Fibroblast of the aortic adventitia (primary cell): ENCODE measurements around the gene MFAP3. TPM values are rescaled to one million over a fixed set of nuclear protein-coding genes. Genes with fewer than 3 reads are reported as not detected.

Experiments used
- DNase-seq: peaks from one replicate; pipeline ENCODE4 v3.0.0-alpha.2; 2010; ENCODE audit warnings: low read depth
- H3K4me3 ChIP-seq: 2 replicates; pipeline ENCODE4 v1.5.1; 2011; ENCODE audit warnings: low read depth, mild to moderate bottlenecking, control low read depth, low read length, moderate library complexity
- total RNA-seq: library from RNA; depleted of rRNA; stranded (reverse); fragments of >200 nt; gene quantifications from 2 replicates; pipeline ENCODE4 v1.2.3, GENCODE V29; 2012; ENCODE audit warnings: low replicate concordance
- TF ChIP-seq, protein P1 (sequence below): IDR thresholded peaks from 2 replicates; pipeline ENCODE4 v1.5.1; 2011; ENCODE audit warnings: mild to moderate bottlenecking, low read length, control low read depth, inconsistent platforms; ENCODE audit not compliant: insufficient read depth

Gene MFAP3
- 13.5 and 75.3 TPM in 2 replicates for total RNA-seq

DNA sequence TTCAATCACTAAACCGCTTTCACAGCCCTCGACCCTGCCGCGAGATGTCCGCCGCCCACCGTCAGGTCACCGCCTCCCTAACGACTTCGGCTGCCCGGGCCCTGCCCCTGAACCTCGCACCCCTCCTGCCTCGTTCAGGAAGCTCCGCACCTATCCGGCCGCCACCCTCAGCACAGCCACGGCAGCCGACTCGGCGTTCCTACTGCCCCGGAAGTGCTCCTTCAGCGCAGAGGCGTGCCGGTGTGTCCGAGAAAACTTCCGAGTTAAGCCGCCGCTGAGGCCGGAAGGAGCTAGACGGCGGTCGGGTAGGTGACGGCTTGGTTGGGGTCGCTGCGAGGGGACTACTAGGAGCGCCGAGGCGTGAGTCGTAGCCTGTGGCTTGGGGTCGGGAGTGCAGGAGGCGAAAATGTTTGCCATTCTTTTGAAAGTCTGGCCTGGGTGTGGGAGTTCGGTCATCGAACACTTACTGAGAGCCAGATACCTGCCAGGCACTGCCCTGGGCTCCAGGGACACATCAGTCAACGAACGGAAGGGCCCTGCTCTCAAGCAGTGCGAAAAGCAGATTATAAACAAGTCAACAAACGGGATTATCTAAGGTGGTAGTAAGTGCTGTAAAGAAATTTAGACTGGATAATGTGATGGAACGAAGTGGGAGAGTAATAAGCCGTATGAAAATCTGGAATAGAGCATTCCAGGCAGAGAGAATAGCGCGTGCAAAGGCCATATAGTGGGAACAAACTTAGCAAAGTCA lies at the start of gene MFAP3, which contains the start of gene FAM114A2:
Gene MFAP3 (plus strand): TSS at position 261 of the 751 bp plus-strand sequence. CDS start 10,756 bp downstream, outside the sequence.
Gene FAM114A2 (minus strand): TSS at position 204 of the 751 bp plus-strand sequence. CDS start 3,957 bp downstream, outside the sequence.
- DNase-seq = peak; percentile 78
- H3K4me3 ChIP-seq = peak within 1 kb of the TSS; percentile 94
- TF ChIP-seq, protein P1, sequence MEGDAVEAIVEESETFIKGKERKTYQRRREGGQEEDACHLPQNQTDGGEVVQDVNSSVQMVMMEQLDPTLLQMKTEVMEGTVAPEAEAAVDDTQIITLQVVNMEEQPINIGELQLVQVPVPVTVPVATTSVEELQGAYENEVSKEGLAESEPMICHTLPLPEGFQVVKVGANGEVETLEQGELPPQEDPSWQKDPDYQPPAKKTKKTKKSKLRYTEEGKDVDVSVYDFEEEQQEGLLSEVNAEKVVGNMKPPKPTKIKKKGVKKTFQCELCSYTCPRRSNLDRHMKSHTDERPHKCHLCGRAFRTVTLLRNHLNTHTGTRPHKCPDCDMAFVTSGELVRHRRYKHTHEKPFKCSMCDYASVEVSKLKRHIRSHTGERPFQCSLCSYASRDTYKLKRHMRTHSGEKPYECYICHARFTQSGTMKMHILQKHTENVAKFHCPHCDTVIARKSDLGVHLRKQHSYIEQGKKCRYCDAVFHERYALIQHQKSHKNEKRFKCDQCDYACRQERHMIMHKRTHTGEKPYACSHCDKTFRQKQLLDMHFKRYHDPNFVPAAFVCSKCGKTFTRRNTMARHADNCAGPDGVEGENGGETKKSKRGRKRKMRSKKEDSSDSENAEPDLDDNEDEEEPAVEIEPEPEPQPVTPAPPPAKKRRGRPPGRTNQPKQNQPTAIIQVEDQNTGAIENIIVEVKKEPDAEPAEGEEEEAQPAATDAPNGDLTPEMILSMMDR = no peak

DNA sequence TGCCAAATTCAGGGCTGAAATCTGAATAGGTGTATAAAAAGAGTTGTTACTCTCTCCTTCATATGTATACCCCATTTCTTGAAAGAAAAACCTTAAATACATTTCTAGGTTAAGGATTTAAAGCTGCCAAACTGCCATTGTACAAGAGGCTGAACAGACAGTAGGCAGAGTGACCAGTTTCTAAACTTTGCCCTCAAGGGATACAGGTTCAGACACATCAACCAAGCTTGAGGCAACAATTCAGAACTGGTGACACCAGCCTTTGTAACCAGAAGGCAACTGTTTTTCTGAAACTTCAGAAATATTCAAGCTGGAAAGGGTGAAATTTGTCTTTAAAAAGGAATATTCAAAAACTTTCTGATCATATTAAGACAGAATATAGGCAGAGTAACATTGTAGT lies 47.6 kb upstream of the MFAP3 start:
- no peak overlapping the region for H3K4me3 ChIP-seq
- TF ChIP-seq, protein P1 = no peak

DNA sequence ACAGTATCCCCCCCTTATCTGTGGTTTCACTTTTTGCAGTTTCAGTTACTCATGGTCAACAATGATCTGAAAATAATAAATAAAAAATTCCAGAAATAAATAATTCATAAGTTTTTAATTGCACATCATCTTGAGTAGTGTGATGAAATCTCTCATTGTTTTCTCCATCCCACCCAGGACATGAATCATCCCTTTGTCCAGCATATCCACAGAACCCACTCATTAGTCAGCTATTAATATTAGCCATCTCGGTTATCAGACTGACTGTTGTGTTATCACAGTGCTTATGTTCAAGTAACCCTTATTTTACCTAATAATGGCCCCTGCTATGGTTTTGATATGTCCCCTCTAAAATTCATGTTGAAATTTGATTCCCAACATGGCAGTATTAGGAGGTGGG lies 40.8 kb upstream of the MFAP3 start:
- peak; percentile 22 for DNase-seq
- H3K4me3 ChIP-seq = no peak overlapping the region
- TF ChIP-seq, protein P1 = no peak

More for the DNA sequence above, 47.6 kb upstream of the MFAP3 start:
- no peak for DNase-seq

DNA sequence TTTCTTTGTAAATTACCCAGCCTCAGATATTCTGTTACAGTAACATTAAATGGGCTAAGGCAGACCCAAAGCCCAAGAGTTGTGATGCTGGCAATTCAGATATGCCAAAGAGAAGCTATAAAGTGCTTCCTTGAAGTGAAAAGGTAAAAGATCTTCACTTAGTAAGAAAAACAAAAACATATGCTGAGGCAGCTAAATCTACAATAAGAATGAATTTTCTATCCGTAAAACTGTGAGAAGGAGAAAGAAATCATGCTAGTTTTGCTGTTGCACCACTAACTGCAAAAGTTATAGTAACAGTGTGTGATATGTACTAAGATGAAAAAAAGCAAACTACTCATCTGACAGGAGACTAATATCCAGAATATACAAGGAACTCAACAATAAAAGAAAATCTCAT lies 40.0 kb upstream of the MFAP3 start:
- DNase-seq = no peak
- TF ChIP-seq, protein P1 = no peak

DNA sequence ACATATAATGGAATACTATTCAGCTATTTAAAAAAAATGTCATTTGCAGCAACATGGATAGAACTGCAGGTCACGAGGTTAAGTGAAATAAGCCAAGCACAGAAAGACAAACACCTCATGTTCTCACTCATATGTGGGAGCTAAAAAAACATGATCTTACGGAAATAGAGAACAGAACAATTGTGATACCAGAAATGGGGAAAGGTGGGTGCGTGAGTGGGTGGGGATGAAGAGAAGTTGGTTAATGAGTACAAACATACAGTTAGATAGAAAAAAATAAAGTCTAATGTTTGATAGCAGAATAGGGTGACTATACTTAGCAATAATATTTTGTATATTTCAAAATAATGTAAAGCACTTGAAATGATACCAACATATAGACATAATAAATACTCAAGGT lies 38.8 kb upstream of the MFAP3 start:
- TF ChIP-seq, protein P1 = no peak
- no peak overlapping the region for H3K4me3 ChIP-seq
- no peak for DNase-seq

More for the DNA sequence above, 40.0 kb upstream of the MFAP3 start:
- no peak overlapping the region for H3K4me3 ChIP-seq

DNA sequence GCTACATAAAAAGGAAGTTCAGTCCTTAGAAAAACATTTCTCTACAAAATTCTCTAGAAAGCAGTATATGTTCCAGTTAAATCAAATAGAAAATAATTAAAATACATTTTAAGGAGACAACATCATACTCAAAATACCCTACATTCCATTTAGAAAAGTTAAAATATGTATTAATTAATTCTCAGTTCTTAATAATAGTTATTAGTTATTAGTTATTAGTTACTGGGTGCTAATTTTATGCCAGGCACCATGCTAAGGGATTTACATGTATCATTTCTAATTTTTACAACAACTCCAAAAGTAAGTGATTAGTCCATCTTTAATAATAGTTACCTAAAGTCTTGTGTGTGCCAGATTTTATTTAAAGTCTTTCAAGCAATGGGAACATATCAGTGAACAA lies 38.1 kb upstream of the MFAP3 start:
- H3K4me3 ChIP-seq = no peak overlapping the region
- TF ChIP-seq, protein P1 = no peak
- DNase-seq = no peak
